NCI-H2196 treated with DMSO at 0.1 percent for 48 hours (cell line): ENCODE data around the gene BCAS3.

Source experiments
- DNase-seq: peaks from one replicate; lab custom pipeline; 2025; ENCODE audit not compliant: unreplicated experiment; lab: John Stamatoyannopoulos, UW

Gene BCAS3

GRCh38 chr17:61279476-61280145, 602.0 kb downstream of the BCAS3 start:
- DNase-seq: no peak

GRCh38 chr17:61280338-61280737, 602.7 kb downstream of the BCAS3 start:
- DNase-seq: no peak

- DNase-seq: no peak
These were observed 603.2 kb downstream of the BCAS3 start for GRCh38 chr17:61280851-61281250.

GRCh38 chr17:61282377-61282776, 604.7 kb downstream of the BCAS3 start:
- no peak for DNase-seq

- DNase-seq: no peak
These were observed 605.4 kb downstream of the BCAS3 start for GRCh38 chr17:61283043-61283442.

- DNase-seq: no peak
These were observed 606.5 kb downstream of the BCAS3 start for GRCh38 chr17:61284174-61284573.

- DNase-seq: no peak
These were observed 607.1 kb downstream of the BCAS3 start for GRCh38 chr17:61284746-61285145.

GRCh38 chr17:61285526-61286320, 608.1 kb downstream of the BCAS3 start:
- no peak for DNase-seq

- no peak for DNase-seq
These were observed 608.8 kb downstream of the BCAS3 start for GRCh38 chr17:61286449-61286848.

- DNase-seq: no peak
These were observed 612.0 kb downstream of the BCAS3 start for GRCh38 chr17:61289408-61290385.

- no peak for DNase-seq
These were observed 614.0 kb downstream of the BCAS3 start for GRCh38 chr17:61291451-61292285.

GRCh38 chr17:61294286-61294685, 616.6 kb downstream of the BCAS3 start:
- DNase-seq: no peak

GRCh38 chr17:61294777-61295176, 617.1 kb downstream of the BCAS3 start:
- no peak for DNase-seq

- no peak for DNase-seq
These were observed 618.4 kb downstream of the BCAS3 start for GRCh38 chr17:61296058-61296457.

GRCh38 chr17:61299517-61300513, 622.2 kb downstream of the BCAS3 start:
- no peak for DNase-seq

GRCh38 chr17:61302953-61303816, 625.5 kb downstream of the BCAS3 start:
- no peak for DNase-seq

GRCh38 chr17:61303817-61304096, 626.1 kb downstream of the BCAS3 start:
- DNase-seq: no peak

- no peak for DNase-seq
These were observed 627.4 kb downstream of the BCAS3 start for GRCh38 chr17:61305024-61305423.

GRCh38 chr17:61306003-61306402, 628.4 kb downstream of the BCAS3 start:
- DNase-seq: no peak
